ENCODE measurements around the gene SORCS2.

DNA sequence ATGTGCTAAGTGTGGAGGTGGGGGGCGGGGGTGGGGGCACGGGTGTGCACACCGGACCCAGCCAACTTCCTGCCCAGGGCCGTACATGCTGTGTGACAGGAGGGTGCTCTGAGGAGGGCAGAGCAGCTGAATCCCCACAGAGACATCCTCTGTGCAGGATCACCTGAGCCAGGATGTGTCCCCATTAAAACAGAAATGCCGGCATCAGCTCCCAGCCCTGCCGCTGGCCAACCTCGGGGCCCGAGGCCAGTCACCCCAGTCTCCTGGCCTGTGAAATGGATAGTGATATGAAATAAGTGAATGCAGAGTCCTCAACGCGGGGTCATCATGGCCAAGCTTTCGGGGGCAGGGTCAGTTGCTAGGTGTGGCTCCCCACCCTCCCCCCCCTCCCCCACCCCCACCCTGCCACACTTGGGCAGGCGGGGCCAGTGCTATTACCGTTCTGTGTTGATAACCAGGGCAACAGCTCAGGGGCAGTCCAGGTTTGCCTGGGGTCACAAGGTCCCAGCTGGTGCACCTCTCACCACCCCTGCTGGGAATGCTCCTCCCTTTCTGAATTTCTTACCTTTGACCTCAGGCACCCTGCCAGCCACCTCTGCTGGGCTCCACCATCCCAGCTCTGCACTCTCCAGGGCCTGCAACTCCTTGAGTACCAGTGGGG is 469.6 kb downstream of the SORCS2 start:
- TF ChIP-seq POLR2A (IDR thresholded peaks at IDR 0.05) = no peak
- TF ChIP-seq, protein P1, sequence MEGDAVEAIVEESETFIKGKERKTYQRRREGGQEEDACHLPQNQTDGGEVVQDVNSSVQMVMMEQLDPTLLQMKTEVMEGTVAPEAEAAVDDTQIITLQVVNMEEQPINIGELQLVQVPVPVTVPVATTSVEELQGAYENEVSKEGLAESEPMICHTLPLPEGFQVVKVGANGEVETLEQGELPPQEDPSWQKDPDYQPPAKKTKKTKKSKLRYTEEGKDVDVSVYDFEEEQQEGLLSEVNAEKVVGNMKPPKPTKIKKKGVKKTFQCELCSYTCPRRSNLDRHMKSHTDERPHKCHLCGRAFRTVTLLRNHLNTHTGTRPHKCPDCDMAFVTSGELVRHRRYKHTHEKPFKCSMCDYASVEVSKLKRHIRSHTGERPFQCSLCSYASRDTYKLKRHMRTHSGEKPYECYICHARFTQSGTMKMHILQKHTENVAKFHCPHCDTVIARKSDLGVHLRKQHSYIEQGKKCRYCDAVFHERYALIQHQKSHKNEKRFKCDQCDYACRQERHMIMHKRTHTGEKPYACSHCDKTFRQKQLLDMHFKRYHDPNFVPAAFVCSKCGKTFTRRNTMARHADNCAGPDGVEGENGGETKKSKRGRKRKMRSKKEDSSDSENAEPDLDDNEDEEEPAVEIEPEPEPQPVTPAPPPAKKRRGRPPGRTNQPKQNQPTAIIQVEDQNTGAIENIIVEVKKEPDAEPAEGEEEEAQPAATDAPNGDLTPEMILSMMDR (IDR thresholded peaks at IDR 0.05) = no peak
